DOHH2 (cell line): ENCODE measurements around the gene ANGPT4.

Experiments
- CTCF ChIP-seq: fragments of 200-600 bp; sonication (generic); IDR thresholded peaks from one replicate; pipeline ENCODE4 v1.5.1; 2014; ENCODE audit warnings: antibody characterized with exemption, mild to moderate bottlenecking, low read depth, low read length; ENCODE audit not compliant: poor library complexity, severe bottlenecking
- EZH2phosphoT487 ChIP-seq: fragments of 200-600 bp; sonication (generic); IDR thresholded peaks from 2 replicates; pipeline ENCODE4 v1.6.1; 2017; ENCODE audit warnings: borderline replicate concordance, mild to moderate bottlenecking, antibody characterized with exemption, low read length, moderate library complexity, mixed read lengths

- TF ChIP-seq CTCF (no peak), EZH2phosphoT487 (no peak)
Measured at GRCh38 chr20:845226-845868, 70.8 kb downstream of the ANGPT4 start.
